M059J (cell line): ENCODE measurements around the gene OTUD4. TPM values are rescaled to one million over a fixed set of nuclear protein-coding genes. Genes with fewer than 3 reads are reported as not detected.
A peak's percentile ranks its signal among the peaks of the same experiment; 100 is the strongest.

Experiments
- DNase-seq: peaks from one replicate; pipeline ENCODE4 v3.0.0-alpha.2; 2012; ENCODE audit warnings: low read depth
- total RNA-seq: library from RNA; depleted of rRNA; stranded (reverse); fragments of >200 nt; shearing (Covaris generic); gene quantifications from 2 replicates; pipeline ENCODE4 v1.2.3, GENCODE V29; 2014; rRNA removed

OTUD4 gene
- total RNA-seq, 1 experiment from 2014 or later: 11.2 TPM

DNA sequence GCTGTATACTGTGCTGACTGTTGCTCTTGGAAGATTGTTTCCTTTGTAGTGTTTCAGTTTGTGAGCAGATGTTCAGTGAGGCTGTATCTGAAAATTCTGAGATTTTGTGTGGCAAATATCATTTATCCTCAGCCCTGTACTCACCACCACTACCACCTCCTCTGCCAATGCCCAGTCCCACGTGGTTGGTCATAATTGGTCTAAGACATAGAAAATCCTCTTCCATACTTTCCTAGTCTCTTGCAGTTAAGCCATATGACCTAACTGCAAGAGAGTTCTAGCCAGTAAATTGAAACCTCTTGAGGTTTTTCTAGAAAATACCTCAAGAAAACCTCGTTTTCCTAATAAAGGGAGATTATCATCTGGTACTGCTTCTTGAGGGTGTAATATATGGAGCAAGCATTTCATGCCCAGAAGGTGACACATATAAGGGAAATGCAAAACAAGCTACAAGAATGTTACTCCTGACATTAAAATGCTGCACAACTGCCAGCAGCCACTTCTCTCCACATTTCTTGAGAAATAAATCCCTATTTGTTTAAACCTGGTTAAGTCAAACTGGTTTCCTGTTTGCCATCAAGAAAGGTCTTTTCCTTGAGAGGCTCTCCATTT, 49.5 kb downstream of the OTUD4 start:
- peak; percentile 73 for DNase-seq

DNA sequence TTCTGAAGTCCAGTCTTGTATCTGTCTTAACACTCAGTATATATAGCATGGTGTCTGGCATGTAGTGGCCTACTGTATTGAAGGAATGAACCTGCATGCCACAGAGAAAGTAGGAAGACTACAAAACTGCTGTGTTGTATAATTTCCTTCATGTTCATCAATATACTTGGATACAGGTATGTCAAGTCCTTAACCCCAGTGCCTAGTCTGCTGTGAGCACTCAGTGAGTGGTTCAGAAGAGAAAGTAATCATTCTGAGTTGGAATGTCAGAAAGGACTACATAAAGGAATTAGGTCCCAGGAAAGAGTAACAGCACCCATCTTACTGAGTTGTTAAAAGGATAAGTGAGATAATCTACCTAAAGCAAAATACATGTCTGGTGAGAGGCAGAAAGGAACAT, 50.3 kb downstream of the OTUD4 start:
- no peak for DNase-seq

DNA sequence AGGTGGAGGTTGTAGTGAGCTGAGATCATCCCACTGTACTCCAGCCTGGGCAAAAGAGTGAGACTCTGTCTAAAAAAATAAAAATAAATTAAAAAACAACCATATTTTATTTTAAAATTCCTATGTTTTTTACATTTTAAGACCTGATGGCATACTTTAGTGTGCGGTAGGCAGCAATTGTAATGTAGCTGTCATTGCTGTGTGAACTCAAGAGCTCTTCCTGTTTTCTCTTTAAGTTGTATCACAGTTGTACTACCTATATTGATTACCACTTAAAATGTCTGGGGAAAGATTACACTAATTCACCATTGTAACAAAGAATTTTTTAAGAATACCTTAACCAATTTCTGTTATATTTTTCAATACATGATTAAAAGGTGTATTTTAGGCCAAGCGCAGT, 55.0 kb downstream of the OTUD4 start:
- DNase-seq: no peak

DNA sequence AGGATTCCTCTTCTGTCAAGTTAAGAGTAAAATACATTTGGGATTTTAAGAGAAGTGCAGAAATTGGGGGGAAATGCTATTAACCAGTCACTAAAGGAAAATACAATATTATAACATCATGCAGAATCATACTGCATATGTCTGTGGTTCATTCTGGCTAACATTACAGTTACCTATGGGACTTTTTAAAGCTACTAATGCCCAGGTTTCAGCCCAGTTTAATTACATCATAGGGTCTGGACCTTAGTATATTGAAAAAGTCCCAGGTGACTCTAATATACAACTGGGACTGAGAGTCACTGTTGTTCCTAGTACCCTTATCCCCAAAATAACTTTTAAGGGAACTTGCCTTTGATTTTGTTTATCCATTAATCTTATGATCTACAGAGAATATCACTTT, 72.3 kb downstream of the OTUD4 start:
- no peak for DNase-seq

DNA sequence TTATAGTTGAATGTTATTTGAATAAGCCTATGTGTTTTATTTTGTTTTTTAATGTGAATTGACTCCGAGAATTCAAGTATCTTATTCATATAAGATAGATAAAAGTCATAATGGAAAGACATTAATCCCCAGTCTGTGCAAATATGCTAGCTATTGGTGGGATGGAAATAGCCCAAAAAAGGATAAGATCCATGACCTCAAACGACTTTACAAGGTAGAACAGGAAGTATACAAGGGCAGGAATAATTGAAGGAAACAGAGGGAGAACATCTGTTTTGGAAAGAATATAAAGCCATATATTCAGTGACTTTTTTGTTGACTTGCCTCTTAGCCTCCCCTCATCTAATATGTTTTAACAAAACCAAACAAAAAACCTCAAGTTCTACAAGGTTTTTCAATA, 73.3 kb downstream of the OTUD4 start:
- no peak for DNase-seq

DNA sequence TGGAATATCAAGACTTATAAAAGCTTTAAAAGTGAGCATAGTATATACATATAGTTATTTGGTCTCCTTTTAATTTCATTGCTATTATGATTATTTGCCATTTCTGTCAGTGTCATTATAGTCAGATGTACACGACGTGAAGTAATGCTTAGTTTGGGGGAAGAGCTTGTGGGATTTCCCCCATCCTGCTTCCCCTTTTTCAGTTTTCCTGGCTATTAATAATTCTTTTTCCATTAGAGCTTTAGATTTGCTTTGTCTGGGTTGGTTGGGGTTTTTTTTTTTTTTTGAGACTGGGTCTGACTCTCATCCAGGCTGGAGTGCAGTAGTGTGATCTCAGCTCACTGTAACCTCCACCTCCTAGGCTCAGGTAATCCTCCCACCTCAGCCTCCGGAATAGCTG, 76.9 kb downstream of the OTUD4 start:
- no peak for DNase-seq

DNA sequence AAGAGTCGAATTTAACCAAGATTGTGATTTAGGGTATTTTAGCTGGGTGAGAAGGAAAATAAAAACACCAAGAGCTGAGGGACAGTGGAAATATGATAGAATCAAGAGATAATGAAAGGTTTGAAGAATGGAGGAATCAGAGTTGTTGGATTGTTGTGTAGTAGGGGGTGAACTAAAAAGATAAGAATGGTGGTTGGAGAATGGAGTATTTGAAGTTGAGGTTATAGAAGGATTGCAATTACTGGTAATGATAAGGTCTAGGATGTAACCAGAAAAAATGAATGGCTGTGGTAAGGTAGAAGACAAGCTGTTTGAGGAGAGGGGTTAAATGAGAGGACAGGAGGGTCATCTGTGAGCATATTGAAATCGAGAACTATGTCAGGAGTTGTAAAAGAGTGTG, 77.8 kb downstream of the OTUD4 start:
- no peak for DNase-seq

DNA sequence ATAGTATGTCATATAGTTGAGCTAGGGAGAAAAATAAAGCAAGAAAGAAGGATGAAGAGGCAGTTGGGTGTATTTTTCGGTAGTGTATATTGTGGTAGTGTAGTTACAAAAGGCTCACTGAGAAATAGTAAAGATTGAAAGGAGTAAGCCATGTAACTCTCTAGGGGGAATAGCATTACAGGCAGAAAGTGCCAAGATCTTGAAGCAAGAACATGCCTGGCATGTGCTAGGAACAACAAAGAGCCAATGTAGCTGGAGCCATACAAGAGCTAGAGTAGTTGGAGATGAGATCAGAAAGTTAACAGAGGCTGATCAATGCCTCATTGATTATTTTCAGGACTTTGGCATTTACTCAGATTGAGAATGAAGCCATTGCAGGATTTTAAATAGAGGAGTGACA, 79.3 kb downstream of the OTUD4 start:
- no peak for DNase-seq

DNA sequence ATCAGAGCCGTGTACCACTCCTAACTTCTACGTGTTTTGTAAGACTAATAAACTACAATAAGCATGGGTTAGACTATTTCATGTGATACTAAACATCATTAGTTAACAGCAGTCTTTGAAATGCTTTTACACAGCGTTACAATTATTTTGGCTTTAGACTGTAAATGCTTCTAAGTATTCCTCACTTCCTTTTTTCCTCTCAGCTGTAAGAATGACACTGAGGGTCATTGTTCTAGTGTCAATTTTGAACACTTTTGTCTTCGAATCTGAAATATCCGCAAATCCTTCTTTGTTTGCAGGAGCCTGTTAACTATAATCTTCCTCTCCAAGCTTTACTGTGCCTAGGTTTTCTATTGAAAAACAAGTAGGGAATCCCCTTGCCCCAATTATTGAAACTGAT, 80.7 kb downstream of the OTUD4 start:
- peak; percentile 2 for DNase-seq

DNA sequence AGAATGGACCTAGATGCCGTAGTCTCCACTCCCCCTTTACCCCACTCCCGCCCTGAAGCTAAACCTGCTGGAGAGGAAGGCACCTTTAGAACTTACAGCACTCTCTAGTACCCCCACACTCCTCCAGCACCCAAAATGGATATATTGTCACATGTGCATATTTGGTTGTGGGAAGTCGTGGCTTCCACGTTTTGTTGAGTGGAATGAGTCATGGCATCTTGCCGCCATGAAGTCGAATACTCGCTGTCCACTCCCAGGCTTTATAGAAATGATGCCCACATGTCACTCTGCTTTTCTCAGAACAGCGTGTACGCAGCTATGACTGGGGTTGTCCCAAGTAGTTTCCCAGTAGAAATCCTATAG, 81.7 kb downstream of the OTUD4 start:
- DNase-seq: peak; percentile 69

DNA sequence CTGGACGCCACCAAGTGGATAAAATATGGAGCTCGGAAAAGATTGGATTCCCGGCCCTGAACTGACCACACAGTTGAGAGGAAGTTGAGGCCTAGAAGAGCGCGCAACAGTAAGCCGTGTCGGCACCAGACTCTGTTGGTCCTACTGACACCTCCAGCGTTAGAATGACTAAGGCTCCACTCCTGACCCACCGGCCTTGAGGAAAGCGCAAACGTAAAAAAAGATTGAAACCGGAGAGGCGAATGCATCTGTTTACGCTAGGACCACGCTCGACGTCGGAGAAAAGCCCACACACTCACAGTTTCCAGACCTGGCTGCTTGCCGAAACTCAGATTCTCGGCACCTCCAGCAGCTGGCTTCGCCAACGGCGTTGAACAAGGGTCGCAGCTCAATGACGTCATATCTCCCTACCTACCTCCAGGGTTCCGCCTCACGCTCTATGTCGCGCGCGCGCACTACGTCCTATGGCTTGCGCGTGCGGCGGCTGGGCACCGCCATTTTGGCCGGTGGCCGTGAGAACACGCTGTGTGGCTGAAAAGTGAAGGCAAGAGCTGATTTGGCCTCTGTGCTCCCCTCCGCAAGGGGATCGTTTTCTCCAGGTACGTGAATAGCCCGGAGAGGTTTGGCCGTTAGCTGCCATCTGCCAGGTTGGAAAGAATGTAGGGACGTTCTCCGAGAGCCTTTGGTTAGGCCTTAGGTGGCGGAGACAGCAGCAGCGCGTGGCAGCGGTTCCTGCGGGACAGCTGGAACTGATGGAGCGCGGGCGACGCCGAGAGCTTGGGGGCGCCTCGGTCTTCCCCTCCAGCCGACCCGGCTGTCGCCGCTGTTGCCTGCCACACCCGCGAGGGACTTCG, 82.3 kb downstream of the OTUD4 start, which contains the start of the genes ABCE1 and ANAPC10:
ABCE1 (plus strand) TSS at position 491 of the 854 bp plus-strand sequence. CDS start 6,102 bp downstream, outside the sequence.
ANAPC10 (minus strand) TSS at position 376 of the 854 bp plus-strand sequence. CDS start 2,097 bp downstream, outside the sequence.
- DNase-seq: peak; percentile 95

DNA sequence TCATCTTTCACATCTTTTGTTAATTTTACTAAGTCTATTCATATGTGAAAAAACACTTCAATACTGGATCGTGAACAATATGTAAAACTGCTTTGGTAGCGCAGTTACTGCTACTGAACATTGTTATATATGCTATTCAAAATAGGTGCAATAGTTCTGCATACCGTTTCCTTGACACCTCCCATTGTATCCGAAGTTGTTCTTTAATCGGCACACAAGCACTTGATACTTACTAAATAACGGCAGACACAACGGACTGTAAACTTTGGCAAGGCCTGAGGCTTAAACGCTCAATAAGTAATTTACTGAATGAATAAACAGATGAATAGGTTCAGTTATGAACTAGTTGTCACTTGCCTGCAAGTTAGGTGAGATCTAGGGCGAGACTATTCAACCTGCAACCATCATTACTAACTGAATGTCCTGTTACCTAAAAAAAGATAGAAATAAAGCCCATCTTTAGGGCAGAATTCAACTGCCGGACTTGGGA, 83.0 kb downstream of the OTUD4 start:
- no peak for DNase-seq

DNA sequence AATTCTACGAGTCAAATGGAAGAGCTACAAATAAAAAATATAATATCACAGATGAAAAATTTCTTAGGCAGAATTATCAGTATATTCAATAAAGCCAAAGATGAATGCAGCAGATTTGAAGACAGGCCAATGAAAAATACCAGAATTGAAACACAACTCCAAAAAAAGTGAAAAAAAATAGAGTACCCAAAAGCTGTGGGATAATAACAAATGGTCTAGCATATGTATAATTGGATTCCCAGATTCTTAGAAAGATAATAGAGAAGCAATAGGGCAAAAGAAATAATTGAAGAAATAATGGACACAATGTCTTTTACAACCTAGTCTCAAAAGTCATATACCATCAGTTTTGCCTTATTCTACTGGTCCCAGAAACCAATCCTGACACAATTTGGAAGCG, 86.8 kb downstream of the OTUD4 start:
- no peak for DNase-seq

DNA sequence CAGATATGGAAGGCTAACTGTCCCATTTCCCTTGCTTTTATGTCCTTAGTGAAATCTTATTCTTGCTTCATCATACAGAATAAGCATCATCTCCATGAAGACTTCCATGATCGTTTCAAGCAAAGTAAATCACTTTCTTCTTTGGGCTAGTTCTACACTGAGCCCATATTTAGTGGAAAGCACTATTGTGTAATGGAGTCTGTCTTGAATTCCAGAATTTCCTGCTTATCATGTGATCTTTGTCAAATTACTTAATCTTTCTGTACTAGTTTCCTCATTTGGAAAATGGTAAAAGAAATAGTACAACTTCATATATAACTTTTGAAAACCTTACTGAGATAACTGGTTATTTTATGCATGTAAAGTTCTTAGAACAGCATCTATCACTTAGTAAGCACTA, 90.0 kb downstream of the OTUD4 start:
- no peak for DNase-seq

DNA sequence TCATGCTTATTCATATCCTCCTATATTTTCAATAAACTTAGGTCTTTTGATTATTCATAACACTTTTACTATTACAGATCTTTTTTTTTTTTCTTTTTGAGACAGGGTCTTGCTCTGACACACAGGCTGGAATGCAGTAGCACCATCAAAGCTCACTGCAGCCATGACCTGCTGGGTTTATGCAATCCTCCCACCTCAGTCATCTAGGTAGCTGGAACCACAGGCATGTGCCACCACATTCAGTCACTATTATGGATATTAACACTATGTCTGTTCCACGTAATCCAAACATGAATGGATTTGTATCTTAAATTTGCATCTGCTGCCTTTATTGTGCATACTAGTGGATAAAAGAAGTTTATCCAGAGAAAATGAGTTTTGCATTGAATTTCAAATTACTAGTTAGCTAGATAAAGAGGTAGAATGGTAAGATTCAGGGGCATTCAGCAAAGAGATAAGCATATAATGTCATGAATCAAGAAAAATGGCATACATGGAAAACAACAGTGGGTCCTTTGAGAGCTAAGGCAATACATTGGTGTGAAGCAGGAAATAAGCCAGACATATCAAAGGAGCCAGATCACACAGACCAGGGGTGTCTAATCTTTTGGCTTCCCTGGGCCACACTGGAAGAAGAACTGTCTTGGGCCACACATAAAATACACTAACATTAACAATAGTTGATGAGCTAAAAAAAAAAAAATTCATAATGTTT, 96.3 kb downstream of the OTUD4 start:
- DNase-seq: peak; percentile 67

Other genes starting within 250 kb of the OTUD4 start
- gene ANAPC10, start 82.4 kb downstream of the OTUD4 start, total RNA-seq: 29.0 and 36.4 TPM in 2 replicates
- gene ABCE1, start 82.3 kb downstream of the OTUD4 start, total RNA-seq: 112 and 134 TPM in 2 replicates